SK-N-SH (cell line): ENCODE data around the gene SCGB1C1.

Experiments used
- SMC3 ChIP-seq: IDR thresholded peaks from 2 replicates; pipeline ENCODE4 v1.6.1; 2012; ENCODE audit warnings: low read depth, low read length, improper control_type of control experiment
- TCF12 ChIP-seq: IDR thresholded peaks from 2 replicates; pipeline ENCODE4 v1.4.0; 2012
- TF ChIP-seq, protein P1 (sequence below): fragments of 200-600 bp; sonication (generic); IDR thresholded peaks from 2 replicates; pipeline ENCODE4 v1.6.1; 2017; ENCODE audit warnings: antibody characterized with exemption, mild to moderate bottlenecking, moderate library complexity

DNA sequence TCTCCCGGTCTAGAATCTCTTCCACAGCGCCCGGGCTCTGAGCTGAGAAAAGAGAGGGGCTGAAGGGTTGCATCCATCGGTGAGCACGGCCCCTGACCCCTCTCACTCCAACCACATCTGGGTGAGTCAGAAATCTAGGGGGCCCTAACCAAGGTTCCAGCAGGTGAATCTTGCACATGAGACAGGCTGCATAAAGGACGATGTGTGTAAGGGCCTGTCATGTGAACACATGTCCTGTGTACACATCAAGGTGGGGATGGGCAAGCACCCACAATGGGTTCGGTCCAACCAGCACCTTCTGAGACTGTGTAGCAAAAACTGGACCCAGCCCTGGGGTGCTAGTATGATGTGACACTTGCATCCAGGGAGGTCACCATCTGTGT is 13.1 kb downstream of the SCGB1C1 start:
- TF ChIP-seq, protein P1, sequence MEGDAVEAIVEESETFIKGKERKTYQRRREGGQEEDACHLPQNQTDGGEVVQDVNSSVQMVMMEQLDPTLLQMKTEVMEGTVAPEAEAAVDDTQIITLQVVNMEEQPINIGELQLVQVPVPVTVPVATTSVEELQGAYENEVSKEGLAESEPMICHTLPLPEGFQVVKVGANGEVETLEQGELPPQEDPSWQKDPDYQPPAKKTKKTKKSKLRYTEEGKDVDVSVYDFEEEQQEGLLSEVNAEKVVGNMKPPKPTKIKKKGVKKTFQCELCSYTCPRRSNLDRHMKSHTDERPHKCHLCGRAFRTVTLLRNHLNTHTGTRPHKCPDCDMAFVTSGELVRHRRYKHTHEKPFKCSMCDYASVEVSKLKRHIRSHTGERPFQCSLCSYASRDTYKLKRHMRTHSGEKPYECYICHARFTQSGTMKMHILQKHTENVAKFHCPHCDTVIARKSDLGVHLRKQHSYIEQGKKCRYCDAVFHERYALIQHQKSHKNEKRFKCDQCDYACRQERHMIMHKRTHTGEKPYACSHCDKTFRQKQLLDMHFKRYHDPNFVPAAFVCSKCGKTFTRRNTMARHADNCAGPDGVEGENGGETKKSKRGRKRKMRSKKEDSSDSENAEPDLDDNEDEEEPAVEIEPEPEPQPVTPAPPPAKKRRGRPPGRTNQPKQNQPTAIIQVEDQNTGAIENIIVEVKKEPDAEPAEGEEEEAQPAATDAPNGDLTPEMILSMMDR = no peak
- TF ChIP-seq SMC3 (no peak), TCF12 (no peak)
